Osteoblast (primary cell): ENCODE results near the gene GDI2. TPM values are rescaled to one million over a fixed set of nuclear protein-coding genes. Genes with fewer than 3 reads are reported as not detected.

ENCODE experiments used
- DNase-seq: peaks from one replicate; pipeline ENCODE4 v3.0.0; 2011; ENCODE audit warnings: low spot score, mixed read lengths; ENCODE audit not compliant: insufficient read length; ENCODE audit errors: missing footprints
- H2AFZ ChIP-seq: 2 replicates; pipeline ENCODE4 v1.6.0; 2011; ENCODE audit warnings: mild to moderate bottlenecking, low read length
- H3K27ac ChIP-seq: 2 replicates; pipeline ENCODE4 v1.5.1; 2011; ENCODE audit warnings: mild to moderate bottlenecking, low read depth, low read length, moderate library complexity
- H3K27me3 ChIP-seq: 2 replicates; pipeline ENCODE4 v1.6.0; 2012; ENCODE audit warnings: mild to moderate bottlenecking, control low read depth, inconsistent platforms, low read length, moderate library complexity; ENCODE audit not compliant: insufficient read depth
- H3K36me3 ChIP-seq: 2 replicates; pipeline ENCODE4 v1.5.1; 2011; ENCODE audit warnings: mild to moderate bottlenecking, low read length, control low read depth, moderate library complexity; ENCODE audit not compliant: insufficient read depth
- H3K4me1 ChIP-seq: 2 replicates; pipeline ENCODE4 v1.5.1; 2011; ENCODE audit warnings: mild to moderate bottlenecking, low read length, control low read depth, moderate library complexity; ENCODE audit not compliant: insufficient read depth
- H3K4me2 ChIP-seq: 2 replicates; pipeline ENCODE4 v1.6.0; 2011; ENCODE audit warnings: mild to moderate bottlenecking, low read length; ENCODE audit not compliant: insufficient read depth
- H3K4me3 ChIP-seq: fragments of 200-600 bp; sonication (generic); 3 replicates; pipeline ENCODE4 v1.5.1; 2012; ENCODE audit warnings: mild to moderate bottlenecking, low read length, inconsistent platforms; ENCODE audit not compliant: insufficient read depth
- H3K79me2 ChIP-seq: 2 replicates; pipeline ENCODE4 v1.6.0; 2012; ENCODE audit warnings: mild to moderate bottlenecking, low read length, control low read depth, inconsistent platforms; ENCODE audit not compliant: insufficient read depth
- H3K9me3 ChIP-seq: 2 replicates; pipeline ENCODE4 v1.5.1; 2011; ENCODE audit warnings: low read depth, low read length, control low read depth
- H4K20me1 ChIP-seq: 2 replicates; pipeline ENCODE4 v1.6.0; 2012; ENCODE audit warnings: mild to moderate bottlenecking, low read length, control low read depth; ENCODE audit not compliant: insufficient read depth
- total RNA-seq: library from RNA; depleted of rRNA; stranded (reverse); fragments of >200 nt; gene quantifications from 2 replicates; pipeline ENCODE4 v1.2.3, GENCODE V29; 2012
- TF ChIP-seq, protein P1 (sequence below): IDR thresholded peaks from 2 replicates; pipeline ENCODE4 v1.5.1; 2011; ENCODE audit warnings: mild to moderate bottlenecking, low read depth, low read length, moderate library complexity; ENCODE audit errors: extremely low read depth

Gene GDI2
- total RNA-seq, 1 donor = 684 TPM

DNA sequence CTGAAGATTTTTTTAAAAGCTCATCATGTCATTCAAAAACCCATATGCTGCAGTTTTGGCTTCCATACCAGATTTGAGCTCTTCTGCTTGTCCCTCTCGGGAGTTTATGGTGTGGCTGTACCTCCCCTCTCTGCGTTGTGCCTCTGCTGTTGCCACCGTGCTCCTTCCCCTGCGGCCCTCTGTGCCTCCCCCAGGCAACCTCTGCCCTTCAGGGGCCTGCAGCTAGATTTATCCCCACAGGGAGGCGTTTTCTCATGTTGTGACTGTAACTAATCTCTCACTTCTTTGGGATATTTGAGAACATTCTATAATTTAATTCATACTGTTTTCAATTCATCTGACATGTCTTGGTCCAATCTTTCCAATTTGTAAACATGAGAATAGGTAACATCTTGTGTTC is 75.9 kb downstream of the GDI2 start:
- DNase-seq = no peak
- H2AFZ ChIP-seq = no peak overlapping the region
- H3K4me3 ChIP-seq = no peak overlapping the region
- H3K4me1 ChIP-seq = no peaks in the 10 kb centered on the region
- H3K79me2 ChIP-seq = peaks cover 8% of the 10 kb centered on the region
- no peaks in the 10 kb centered on the region for H3K27me3 ChIP-seq
- TF ChIP-seq, protein P1, sequence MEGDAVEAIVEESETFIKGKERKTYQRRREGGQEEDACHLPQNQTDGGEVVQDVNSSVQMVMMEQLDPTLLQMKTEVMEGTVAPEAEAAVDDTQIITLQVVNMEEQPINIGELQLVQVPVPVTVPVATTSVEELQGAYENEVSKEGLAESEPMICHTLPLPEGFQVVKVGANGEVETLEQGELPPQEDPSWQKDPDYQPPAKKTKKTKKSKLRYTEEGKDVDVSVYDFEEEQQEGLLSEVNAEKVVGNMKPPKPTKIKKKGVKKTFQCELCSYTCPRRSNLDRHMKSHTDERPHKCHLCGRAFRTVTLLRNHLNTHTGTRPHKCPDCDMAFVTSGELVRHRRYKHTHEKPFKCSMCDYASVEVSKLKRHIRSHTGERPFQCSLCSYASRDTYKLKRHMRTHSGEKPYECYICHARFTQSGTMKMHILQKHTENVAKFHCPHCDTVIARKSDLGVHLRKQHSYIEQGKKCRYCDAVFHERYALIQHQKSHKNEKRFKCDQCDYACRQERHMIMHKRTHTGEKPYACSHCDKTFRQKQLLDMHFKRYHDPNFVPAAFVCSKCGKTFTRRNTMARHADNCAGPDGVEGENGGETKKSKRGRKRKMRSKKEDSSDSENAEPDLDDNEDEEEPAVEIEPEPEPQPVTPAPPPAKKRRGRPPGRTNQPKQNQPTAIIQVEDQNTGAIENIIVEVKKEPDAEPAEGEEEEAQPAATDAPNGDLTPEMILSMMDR = no peak
- H3K27ac ChIP-seq = no peak overlapping the region
- peaks cover 34% of the 10 kb centered on the region for H3K36me3 ChIP-seq
- H4K20me1 ChIP-seq = no peaks in the 10 kb centered on the region
- H3K4me2 ChIP-seq = no peak overlapping the region
- H3K9me3 ChIP-seq = no peaks in the 10 kb centered on the region

GRCh38 chr10:5736591-5736990 is 76.6 kb downstream of the GDI2 start:
- Histone ChIP-seq H2AFZ (no peak overlapping the region), H3K79me2 (peaks cover 14% of the 10 kb centered on the region), H3K27ac (no peak overlapping the region), H3K9me3 (no peaks in the 10 kb centered on the region), H3K4me3 (no peak overlapping the region), H3K4me1 (no peaks in the 10 kb centered on the region), H3K4me2 (no peak overlapping the region), H4K20me1 (no peaks in the 10 kb centered on the region), H3K27me3 (no peaks in the 10 kb centered on the region), H3K36me3 (peaks cover 32% of the 10 kb centered on the region)
- no peak for DNase-seq
- TF ChIP-seq, protein P1 = no peak

- H3K4me3 ChIP-seq = no peak overlapping the region
- no peak overlapping the region for H2AFZ ChIP-seq
- H4K20me1 ChIP-seq = no peaks in the 10 kb centered on the region
- DNase-seq = no peak
- no peak overlapping the region for H3K27ac ChIP-seq
- H3K9me3 ChIP-seq = no peaks in the 10 kb centered on the region
- no peaks in the 10 kb centered on the region for H3K4me1 ChIP-seq
- peaks cover 38% of the 10 kb centered on the region for H3K36me3 ChIP-seq
- no peaks in the 10 kb centered on the region for H3K27me3 ChIP-seq
- TF ChIP-seq, protein P1 = no peak
- no peak overlapping the region for H3K4me2 ChIP-seq
- peaks cover 21% of the 10 kb centered on the region for H3K79me2 ChIP-seq
Observed at GRCh38 chr10:5735119-5735518, 78.1 kb downstream of the GDI2 start.

- Histone ChIP-seq H4K20me1 (no peaks in the 10 kb centered on the region), H3K4me1 (no peaks in the 10 kb centered on the region), H2AFZ (no peak overlapping the region), H3K4me2 (no peak overlapping the region), H3K36me3 (peaks cover 45% of the 10 kb centered on the region), H3K27me3 (no peaks in the 10 kb centered on the region), H3K9me3 (no peaks in the 10 kb centered on the region), H3K27ac (no peak overlapping the region), H3K79me2 (peaks cover 18% of the 10 kb centered on the region), H3K4me3 (no peak overlapping the region)
- DNase-seq = no peak
- TF ChIP-seq, protein P1 = no peak
Observed at GRCh38 chr10:5732141-5732540, 81.1 kb downstream of the GDI2 start.
